Effector memory CD8-positive, alpha-beta T cell (primary cell): Measurements from ENCODE around the gene FBXL4.

Experiments
- ATAC-seq: fragments of 150-1000 bp; cut with Tn5 transposase; replicated peaks from 2 replicates; pipeline ENCODE4 v1.10.0; 2021; ENCODE audit warnings: mild to moderate bottlenecking, moderate library complexity
- DNase-seq, 3 experiments: peaks; one replicate each; pipeline ENCODE4 v3.0.0; 2021
- H3K27ac Mint-ChIP-seq, 2 donors: one replicate each; pipeline ENCODE4 v1.8.0; 2022; ENCODE audit warnings: mild to moderate bottlenecking in 2 of 2, mixed read lengths in 2 of 2, moderate library complexity in 2 of 2
- H3K27me3 Mint-ChIP-seq, 2 donors: one replicate each; pipeline ENCODE4 v1.8.0; 2022; ENCODE audit warnings: mixed read lengths in 2 of 2
- H3K36me3 Mint-ChIP-seq: one replicate; pipeline ENCODE4 v1.8.0; 2022; ENCODE audit warnings: mild to moderate bottlenecking, moderate library complexity, mixed read lengths; ENCODE audit not compliant: insufficient read depth
- H3K4me1 Mint-ChIP-seq, 2 donors: one replicate each; pipeline ENCODE4 v1.8.0; 2022; ENCODE audit warnings: low read depth in 2 of 2, mixed read lengths in 2 of 2
- H3K4me3 Mint-ChIP-seq, 2 donors: one replicate each; pipeline ENCODE4 v1.8.0; 2022; ENCODE audit warnings: mild to moderate bottlenecking in 2 of 2, mixed read lengths in 2 of 2, moderate library complexity in 2 of 2
- H3K9me3 Mint-ChIP-seq, 2 donors: one replicate each; pipeline ENCODE4 v1.8.0; 2022; ENCODE audit warnings: mixed read lengths in 2 of 2

Gene FBXL4

GRCh38 chr6:98904096-98904495 lies 43.6 kb downstream of the FBXL4 start:
- peaks cover 15% of the 10 kb centered on the region for H3K36me3 Mint-ChIP-seq
- peaks cover 0 to 4% of the 10 kb centered on the region in 2 donors for H3K4me1 Mint-ChIP-seq
- H3K4me3 Mint-ChIP-seq: no peak overlapping the region
- H3K27ac Mint-ChIP-seq: no peak overlapping the region
- H3K9me3 Mint-ChIP-seq: no peaks in the 10 kb centered on the region
- ATAC-seq (no peak), DNase-seq (no peak)
- H3K27me3 Mint-ChIP-seq: no peaks in the 10 kb centered on the region

- peaks cover 0 to 4% of the 10 kb centered on the region in 2 donors for H3K4me1 Mint-ChIP-seq
- H3K36me3 Mint-ChIP-seq: peaks cover 29% of the 10 kb centered on the region
- no peak for ATAC-seq
- H3K9me3 Mint-ChIP-seq: no peaks in the 10 kb centered on the region
- no peak for DNase-seq
- H3K4me3 Mint-ChIP-seq: no peak overlapping the region
- no peaks in the 10 kb centered on the region for H3K27me3 Mint-ChIP-seq
- no peak overlapping the region for H3K27ac Mint-ChIP-seq
Observed at GRCh38 chr6:98900706-98901105, 47.0 kb downstream of the FBXL4 start.

- ATAC-seq: no peak
- peaks cover 29% of the 10 kb centered on the region for H3K36me3 Mint-ChIP-seq
Observed at GRCh38 chr6:98894810-98895209, 52.9 kb downstream of the FBXL4 start.

GRCh38 chr6:98887650-98888049 lies 60.1 kb downstream of the FBXL4 start:
- no peak for DNase-seq
- no peak for ATAC-seq
- H3K27ac Mint-ChIP-seq: no peak overlapping the region
- no peaks in the 10 kb centered on the region for H3K27me3 Mint-ChIP-seq
- H3K4me1 Mint-ChIP-seq: no peaks in the 10 kb centered on the region
- no peaks in the 10 kb centered on the region for H3K9me3 Mint-ChIP-seq
- peaks cover 20% of the 10 kb centered on the region for H3K36me3 Mint-ChIP-seq
- no peak overlapping the region for H3K4me3 Mint-ChIP-seq

More at GRCh38 chr6:98894810-98895209, 52.9 kb downstream of the FBXL4 start:
- H3K27me3 Mint-ChIP-seq: no peaks in the 10 kb centered on the region
- no peak overlapping the region for H3K4me3 Mint-ChIP-seq
- no peak overlapping the region for H3K27ac Mint-ChIP-seq
- H3K4me1 Mint-ChIP-seq: no peaks in the 10 kb centered on the region
- no peaks in the 10 kb centered on the region for H3K9me3 Mint-ChIP-seq
- DNase-seq: no peak

GRCh38 chr6:98885330-98885729 lies 62.4 kb downstream of the FBXL4 start:
- H3K27ac Mint-ChIP-seq: no peak overlapping the region
- H3K27me3 Mint-ChIP-seq: no peaks in the 10 kb centered on the region
- no peak overlapping the region for H3K4me3 Mint-ChIP-seq
- H3K4me1 Mint-ChIP-seq: peaks cover 0 to 2% of the 10 kb centered on the region in 2 donors
- peaks cover 15% of the 10 kb centered on the region for H3K36me3 Mint-ChIP-seq
- DNase-seq (no peak), ATAC-seq (no peak)
- no peaks in the 10 kb centered on the region for H3K9me3 Mint-ChIP-seq

GRCh38 chr6:98880486-98880885 lies 67.3 kb downstream of the FBXL4 start:
- H3K27ac Mint-ChIP-seq: no peak overlapping the region
- no peak for DNase-seq
- H3K27me3 Mint-ChIP-seq: no peaks in the 10 kb centered on the region

GRCh38 chr6:98877250-98877649 lies 70.5 kb downstream of the FBXL4 start:
- Mint-ChIP-seq H3K27ac (no peak overlapping the region), H3K27me3 (no peaks in the 10 kb centered on the region), H3K4me1 (peaks cover 0 to 2% of the 10 kb centered on the region in 2 donors), H3K4me3 (no peak overlapping the region), H3K36me3 (peaks cover 16% of the 10 kb centered on the region), H3K9me3 (no peaks in the 10 kb centered on the region)
- DNase-seq: no peak
- ATAC-seq: no peak

More at GRCh38 chr6:98880486-98880885, 67.3 kb downstream of the FBXL4 start:
- Mint-ChIP-seq H3K36me3 (peaks cover 13% of the 10 kb centered on the region), H3K4me3 (no peak overlapping the region), H3K4me1 (peaks cover 0 to 2% of the 10 kb centered on the region in 2 donors), H3K9me3 (no peaks in the 10 kb centered on the region)
- no peak for ATAC-seq

- H3K36me3 Mint-ChIP-seq: peaks cover 16% of the 10 kb centered on the region
- no peaks in the 10 kb centered on the region for H3K4me1 Mint-ChIP-seq
- H3K4me3 Mint-ChIP-seq: no peak overlapping the region
- ATAC-seq (no peak), DNase-seq (no peak)
- no peaks in the 10 kb centered on the region for H3K27me3 Mint-ChIP-seq
- H3K9me3 Mint-ChIP-seq: no peaks in the 10 kb centered on the region
- peak overlapping the region in 1 of 2 donors; percentile 64 for H3K27ac Mint-ChIP-seq
Observed at GRCh38 chr6:98875375-98875774, 72.4 kb downstream of the FBXL4 start.

- H3K9me3 Mint-ChIP-seq: no peaks in the 10 kb centered on the region
- H3K4me1 Mint-ChIP-seq: no peaks in the 10 kb centered on the region
- no peaks in the 10 kb centered on the region for H3K27me3 Mint-ChIP-seq
- no peak overlapping the region for H3K4me3 Mint-ChIP-seq
- no peak for ATAC-seq
- peaks cover 16% of the 10 kb centered on the region for H3K36me3 Mint-ChIP-seq
- no peak for DNase-seq
- H3K27ac Mint-ChIP-seq: no peak overlapping the region
Observed at GRCh38 chr6:98871821-98872220, 75.9 kb downstream of the FBXL4 start.

GRCh38 chr6:98871057-98871456 lies 76.7 kb downstream of the FBXL4 start:
- Mint-ChIP-seq H3K27ac (no peak overlapping the region), H3K4me1 (no peaks in the 10 kb centered on the region), H3K9me3 (no peaks in the 10 kb centered on the region), H3K36me3 (peaks cover 14% of the 10 kb centered on the region), H3K4me3 (no peak overlapping the region), H3K27me3 (no peaks in the 10 kb centered on the region)
- ATAC-seq: no peak
- DNase-seq: no peak

GRCh38 chr6:98864497-98864896 lies 83.2 kb downstream of the FBXL4 start:
- no peaks in the 10 kb centered on the region for H3K9me3 Mint-ChIP-seq
- ATAC-seq: no peak

GRCh38 chr6:98848539-98849242 lies 99.1 kb downstream of the FBXL4 start:
- ATAC-seq (no peak), DNase-seq (no peak)
- peaks cover 15% of the 10 kb centered on the region in 2 donors for H3K4me1 Mint-ChIP-seq
- H3K9me3 Mint-ChIP-seq: no peaks in the 10 kb centered on the region
- peaks cover 65 to 66% of the 10 kb centered on the region in 2 donors for H3K27me3 Mint-ChIP-seq
- peaks cover 5% of the 10 kb centered on the region for H3K36me3 Mint-ChIP-seq
- H3K4me3 Mint-ChIP-seq: no peak overlapping the region
- H3K27ac Mint-ChIP-seq: no peak overlapping the region

More at GRCh38 chr6:98864497-98864896, 83.2 kb downstream of the FBXL4 start:
- Mint-ChIP-seq H3K4me3 (no peak overlapping the region), H3K27ac (no peak overlapping the region), H3K36me3 (peaks cover 4% of the 10 kb centered on the region), H3K27me3 (no peaks in the 10 kb centered on the region), H3K4me1 (no peaks in the 10 kb centered on the region)
- DNase-seq: no peak

GRCh38 chr6:98847779-98848538 lies 99.8 kb downstream of the FBXL4 start:
- Mint-ChIP-seq H3K27me3 (peaks cover 72 to 73% of the 10 kb centered on the region in 2 donors), H3K27ac (no peak overlapping the region), H3K4me1 (peaks cover 15 to 18% of the 10 kb centered on the region in 2 donors), H3K9me3 (no peaks in the 10 kb centered on the region), H3K4me3 (no peak overlapping the region), H3K36me3 (peaks cover 10% of the 10 kb centered on the region)
- DNase-seq: no peak
- no peak for ATAC-seq

GRCh38 chr6:98847416-98847778 lies 100.3 kb downstream of the FBXL4 start:
- Mint-ChIP-seq H3K9me3 (no peaks in the 10 kb centered on the region), H3K27ac (no peak overlapping the region), H3K4me1 (peaks cover 15 to 18% of the 10 kb centered on the region in 2 donors), H3K4me3 (no peak overlapping the region), H3K36me3 (peaks cover 10% of the 10 kb centered on the region), H3K27me3 (peaks cover 78 to 79% of the 10 kb centered on the region in 2 donors)
- no peak for DNase-seq
- no peak for ATAC-seq
